Measurements from ENCODE around the gene ERCC6L2.

Gene ERCC6L2

DNA sequence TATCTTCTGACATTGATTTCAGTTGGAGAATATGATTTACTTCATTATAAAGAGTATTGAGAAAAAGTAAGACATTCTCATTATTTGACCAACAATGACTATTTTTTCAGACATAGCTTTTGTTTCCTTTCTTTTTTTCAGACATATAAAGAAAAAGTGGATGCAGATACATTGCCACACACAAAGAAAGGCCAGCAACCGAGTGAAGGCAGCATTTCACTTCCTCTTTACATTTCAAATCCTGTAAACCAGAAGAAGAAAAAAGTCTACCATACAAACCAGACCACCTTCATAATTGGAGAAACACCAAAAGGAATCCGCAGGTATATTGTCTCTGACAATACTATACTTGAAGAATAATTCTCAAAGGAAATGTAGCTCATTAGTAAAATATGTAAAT, 128.9 kb downstream of the ERCC6L2 start:
- no peak for TF ChIP-seq POLR2AphosphoS5 (IDR thresholded peaks at IDR 0.05; ENCODE audit: low read depth, low read length)
- TF ChIP-seq TAF1 (IDR thresholded peaks at IDR 0.05; ENCODE audit: borderline replicate concordance, insufficient read depth, low read length) = no peak
- TF ChIP-seq SIN3A (IDR thresholded peaks at IDR 0.05; ENCODE audit: borderline replicate concordance, insufficient read depth, low read length) = no peak
- no peak for TF ChIP-seq FOXP2 (optimal IDR thresholded peaks at IDR 0.05; ENCODE audit: borderline replicate concordance, extremely low read depth, extremely low read length, insufficient read depth)
- TF ChIP-seq, protein P1, sequence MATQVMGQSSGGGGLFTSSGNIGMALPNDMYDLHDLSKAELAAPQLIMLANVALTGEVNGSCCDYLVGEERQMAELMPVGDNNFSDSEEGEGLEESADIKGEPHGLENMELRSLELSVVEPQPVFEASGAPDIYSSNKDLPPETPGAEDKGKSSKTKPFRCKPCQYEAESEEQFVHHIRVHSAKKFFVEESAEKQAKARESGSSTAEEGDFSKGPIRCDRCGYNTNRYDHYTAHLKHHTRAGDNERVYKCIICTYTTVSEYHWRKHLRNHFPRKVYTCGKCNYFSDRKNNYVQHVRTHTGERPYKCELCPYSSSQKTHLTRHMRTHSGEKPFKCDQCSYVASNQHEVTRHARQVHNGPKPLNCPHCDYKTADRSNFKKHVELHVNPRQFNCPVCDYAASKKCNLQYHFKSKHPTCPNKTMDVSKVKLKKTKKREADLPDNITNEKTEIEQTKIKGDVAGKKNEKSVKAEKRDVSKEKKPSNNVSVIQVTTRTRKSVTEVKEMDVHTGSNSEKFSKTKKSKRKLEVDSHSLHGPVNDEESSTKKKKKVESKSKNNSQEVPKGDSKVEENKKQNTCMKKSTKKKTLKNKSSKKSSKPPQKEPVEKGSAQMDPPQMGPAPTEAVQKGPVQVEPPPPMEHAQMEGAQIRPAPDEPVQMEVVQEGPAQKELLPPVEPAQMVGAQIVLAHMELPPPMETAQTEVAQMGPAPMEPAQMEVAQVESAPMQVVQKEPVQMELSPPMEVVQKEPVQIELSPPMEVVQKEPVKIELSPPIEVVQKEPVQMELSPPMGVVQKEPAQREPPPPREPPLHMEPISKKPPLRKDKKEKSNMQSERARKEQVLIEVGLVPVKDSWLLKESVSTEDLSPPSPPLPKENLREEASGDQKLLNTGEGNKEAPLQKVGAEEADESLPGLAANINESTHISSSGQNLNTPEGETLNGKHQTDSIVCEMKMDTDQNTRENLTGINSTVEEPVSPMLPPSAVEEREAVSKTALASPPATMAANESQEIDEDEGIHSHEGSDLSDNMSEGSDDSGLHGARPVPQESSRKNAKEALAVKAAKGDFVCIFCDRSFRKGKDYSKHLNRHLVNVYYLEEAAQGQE (IDR thresholded peaks at IDR 0.05; ENCODE audit: insufficient read depth in 1 of 2, low read depth in 2 of 2, low read length in 2 of 2) = no peak

DNA sequence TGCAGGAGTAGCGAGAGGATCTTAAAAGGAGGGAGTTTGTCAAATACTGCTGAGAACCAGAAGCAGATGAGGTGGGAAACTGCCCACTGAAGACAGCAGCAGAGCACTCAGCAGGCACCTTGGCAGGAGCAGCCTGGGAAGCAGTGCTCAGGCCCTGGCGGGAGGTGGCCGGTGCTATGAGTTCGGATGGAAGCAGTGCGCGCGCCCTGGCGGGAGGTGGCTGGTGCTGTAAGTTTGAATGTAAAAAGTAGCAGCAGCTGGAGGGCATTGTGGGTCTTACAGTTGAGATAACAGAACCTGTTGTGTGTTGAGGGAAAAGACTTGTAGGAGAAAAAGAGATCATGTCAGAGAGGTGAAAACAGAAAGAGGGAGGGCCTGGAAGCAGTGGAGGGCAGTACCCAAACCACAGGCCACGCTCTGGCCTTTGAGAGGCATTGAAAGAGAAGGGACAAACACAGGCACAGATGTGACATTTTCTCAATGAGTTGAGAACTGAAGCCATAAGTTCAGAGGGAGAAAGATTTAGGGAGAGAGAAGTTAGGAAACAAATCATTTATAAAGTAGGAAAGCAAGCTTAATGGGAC, 130.9 kb downstream of the ERCC6L2 start:
- TF ChIP-seq SIN3A (IDR thresholded peaks at IDR 0.05; ENCODE audit: borderline replicate concordance, insufficient read depth, low read length) = no peak
- no peak for TF ChIP-seq TAF1 (IDR thresholded peaks at IDR 0.05; ENCODE audit: borderline replicate concordance, insufficient read depth, low read length)
- TF ChIP-seq, protein P1 (IDR thresholded peaks at IDR 0.05; ENCODE audit: insufficient read depth in 1 of 2, low read depth in 2 of 2, low read length in 2 of 2) = no peak
- TF ChIP-seq POLR2AphosphoS5 (IDR thresholded peaks at IDR 0.05; ENCODE audit: low read depth, low read length) = no peak
- no peak for TF ChIP-seq FOXP2 (optimal IDR thresholded peaks at IDR 0.05; ENCODE audit: borderline replicate concordance, extremely low read depth, extremely low read length, insufficient read depth)

DNA sequence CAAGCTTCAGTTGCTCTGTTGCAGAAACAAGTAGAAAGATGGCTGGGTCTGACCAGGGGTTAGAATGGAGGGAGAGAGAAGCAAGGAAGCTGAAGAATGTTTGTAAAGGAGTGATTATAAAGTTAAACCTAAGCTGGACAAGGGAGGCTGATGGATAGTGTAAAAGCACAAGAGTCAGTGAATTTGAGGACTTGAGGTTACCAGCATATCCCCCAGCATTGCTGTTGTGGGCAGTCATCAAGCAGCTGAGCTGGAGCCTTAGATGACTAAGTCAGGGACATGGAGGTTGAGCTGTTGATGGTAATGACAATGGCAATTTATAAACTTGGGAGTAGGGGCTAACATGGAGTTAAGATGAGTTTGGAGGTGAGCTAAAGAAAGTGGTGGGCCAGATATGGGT, 131.5 kb downstream of the ERCC6L2 start:
- TF ChIP-seq, protein P1 (IDR thresholded peaks at IDR 0.05; ENCODE audit: insufficient read depth in 1 of 2, low read depth in 2 of 2, low read length in 2 of 2) = no peak
- TF ChIP-seq TAF1 (IDR thresholded peaks at IDR 0.05; ENCODE audit: borderline replicate concordance, insufficient read depth, low read length) (no peak), FOXP2 (optimal IDR thresholded peaks at IDR 0.05; ENCODE audit: borderline replicate concordance, extremely low read depth, extremely low read length, insufficient read depth) (no peak), POLR2AphosphoS5 (IDR thresholded peaks at IDR 0.05; ENCODE audit: low read depth, low read length) (no peak), SIN3A (IDR thresholded peaks at IDR 0.05; ENCODE audit: borderline replicate concordance, insufficient read depth, low read length) (no peak)

DNA sequence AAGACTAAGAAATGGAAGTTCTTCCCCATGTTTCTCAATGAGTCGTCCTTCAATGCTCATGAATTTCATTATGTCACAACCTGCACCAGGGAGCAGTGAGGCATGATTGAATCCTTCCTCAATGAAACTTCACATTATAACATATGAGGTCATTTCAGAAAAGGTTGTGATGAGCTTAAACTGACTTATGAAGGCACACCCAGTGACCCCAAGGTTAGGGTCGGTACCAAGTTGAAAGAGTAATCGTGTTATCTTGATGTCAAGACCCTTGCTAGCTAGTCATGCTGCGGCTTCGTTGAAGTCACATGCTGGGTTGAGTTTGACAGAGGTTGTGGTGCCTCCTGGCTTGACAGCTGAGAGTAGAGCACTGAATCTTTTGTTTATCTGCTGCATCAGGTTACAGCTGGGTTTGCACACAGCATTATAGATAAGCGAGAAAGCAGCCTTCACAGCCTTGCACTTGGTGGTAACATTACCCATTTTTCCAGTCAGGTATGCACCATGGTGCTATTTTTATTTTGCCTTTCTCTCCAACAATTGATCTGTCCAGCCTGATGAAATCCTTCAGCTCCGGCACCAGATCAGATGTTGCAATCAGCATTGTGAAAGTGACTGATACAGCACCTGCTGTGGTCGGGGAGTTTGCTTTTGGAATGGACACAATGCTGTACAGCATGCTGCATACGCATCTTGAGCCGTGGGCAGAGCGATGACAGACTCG, 133.2 kb downstream of the ERCC6L2 start:
- TF ChIP-seq FOXP2 (optimal IDR thresholded peaks at IDR 0.05; ENCODE audit: borderline replicate concordance, extremely low read depth, extremely low read length, insufficient read depth) = no peak
- no peak for TF ChIP-seq POLR2AphosphoS5 (IDR thresholded peaks at IDR 0.05; ENCODE audit: low read depth, low read length)
- TF ChIP-seq, protein P1 (IDR thresholded peaks at IDR 0.05; ENCODE audit: insufficient read depth in 1 of 2, low read depth in 2 of 2, low read length in 2 of 2) = no peak
- TF ChIP-seq SIN3A (IDR thresholded peaks at IDR 0.05; ENCODE audit: borderline replicate concordance, insufficient read depth, low read length) = no peak
- TF ChIP-seq TAF1 (IDR thresholded peaks at IDR 0.05; ENCODE audit: borderline replicate concordance, insufficient read depth, low read length) = no peak

All from PFSK-1 (cell line).